Endodermal cell (in vitro differentiated cells): ENCODE results near the gene ODF4. TPM values are rescaled to one million over a fixed set of nuclear protein-coding genes. Genes with fewer than 3 reads are reported as not detected.
A peak's percentile ranks its signal among the peaks of the same experiment; 100 is the strongest.

Experiments
- DNase-seq: peaks from one replicate; pipeline ENCODE4 v3.0.0-alpha.2; 2017
- H3K27ac ChIP-seq: 2 replicates; pipeline ENCODE4 v1.5.1; 2013; ENCODE audit warnings: mild to moderate bottlenecking, low read depth, low read length, moderate library complexity
- H3K27me3 ChIP-seq: 2 replicates; pipeline ENCODE4 v1.6.1; 2013; ENCODE audit warnings: mild to moderate bottlenecking, low read length, moderate library complexity; ENCODE audit not compliant: insufficient read depth, control insufficient read depth, poor library complexity, severe bottlenecking
- H3K36me3 ChIP-seq: 2 replicates; pipeline ENCODE4 v1.7.0; 2013; ENCODE audit warnings: mild to moderate bottlenecking, low read length, moderate library complexity; ENCODE audit not compliant: control insufficient read depth, insufficient read depth
- H3K4me1 ChIP-seq: one replicate; pipeline ENCODE4 v1.7.0; 2013; ENCODE audit warnings: low read length; ENCODE audit not compliant: control insufficient read depth, insufficient read depth
- H3K4me3 ChIP-seq: 2 replicates; pipeline ENCODE4 v1.5.1; 2013; ENCODE audit warnings: mild to moderate bottlenecking, low read length, moderate library complexity
- H3K9ac ChIP-seq: 2 replicates; pipeline ENCODE4 v1.6.1; 2013; ENCODE audit warnings: mild to moderate bottlenecking, low read length, moderate library complexity; ENCODE audit not compliant: poor library complexity, severe bottlenecking; ENCODE audit errors: extremely low read depth
- H3K9me3 ChIP-seq: 2 replicates; pipeline ENCODE4 v1.6.1; 2013; ENCODE audit warnings: mild to moderate bottlenecking, low read length, moderate library complexity; ENCODE audit not compliant: control insufficient read depth
- H3K27ac Mint-ChIP-seq: 2 replicates; pipeline ENCODE4 v1.8.0; 2020; ENCODE audit warnings: mixed read lengths
- H3K27me3 Mint-ChIP-seq: 2 replicates; pipeline ENCODE4 v1.8.0; 2021; ENCODE audit warnings: mild to moderate bottlenecking, mixed read lengths; ENCODE audit not compliant: insufficient read depth
- H3K36me3 Mint-ChIP-seq: 2 replicates; pipeline ENCODE4 v1.8.0; 2020; ENCODE audit warnings: low read depth, mixed read lengths
- H3K4me1 Mint-ChIP-seq: 2 replicates; pipeline ENCODE4 v1.8.0; 2020; ENCODE audit warnings: mixed read lengths
- H3K4me3 Mint-ChIP-seq: 2 replicates; pipeline ENCODE4 v1.8.0; 2020; ENCODE audit warnings: mild to moderate bottlenecking, moderate library complexity, mixed read lengths
- H3K9me3 Mint-ChIP-seq: 2 replicates; pipeline ENCODE4 v1.8.0; 2020; ENCODE audit warnings: mild to moderate bottlenecking, mixed read lengths
- WGBS, 2 experiments: methylation state at CpG; one replicate each; pipeline versions ENCODE4 v1.1.5 to v1.1.7; 2013; ENCODE audit warnings: missing lambda C conversion rate in 2 of 2, mixed read lengths in 1 of 2; ENCODE audit not compliant: insufficient coverage in 1 of 2, insufficient read length in 1 of 2; 5-methylcytosine and 5-hydroxymethylcytosine counted together
- total RNA-seq, 2 donors: library from RNA; stranded (reverse); fragmentation: NEBNext Ultra II Directional in 1 of 2; extraction: Animal tissue kit (Norgen Biotek cat#: 25700) in 1 of 2; gene quantifications; 2 replicates in 1 of 2; 3 replicates in 1 of 2; pipeline ENCODE4 v1.2.1, GENCODE V29; 2021
- TF ChIP-seq, protein P1 (sequence below): fragments of 200-600 bp; sonication (generic); conservative IDR thresholded peaks from 2 replicates; pipeline ENCODE4 v1.5.0; 2021; ENCODE audit warnings: antibody characterized with exemption, mild to moderate bottlenecking

Gene ODF4
- total RNA-seq, 2 donors from 2014 or later = not detected

DNA sequence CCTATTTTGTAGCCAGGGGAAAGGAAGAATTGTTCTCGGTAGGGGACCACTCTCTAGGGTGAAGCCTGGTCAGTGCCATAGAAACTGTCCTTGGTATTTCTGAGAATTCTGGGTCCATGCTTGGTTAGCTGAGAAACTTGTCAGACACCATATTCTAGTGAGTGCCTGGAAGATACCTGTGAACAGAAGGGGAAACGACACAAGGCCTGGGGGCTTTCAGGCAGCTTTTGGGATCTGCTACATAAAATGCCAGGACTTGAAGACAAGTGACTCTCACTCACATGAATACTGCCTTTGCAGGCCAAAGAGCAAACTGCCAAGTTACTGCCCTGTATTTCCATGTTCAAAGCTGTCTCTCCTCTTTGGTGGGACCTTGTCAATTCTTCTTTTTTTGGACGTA, 18.3 kb downstream of the ODF4 start:
- Mint-ChIP-seq H3K4me3 (no peak overlapping the region), H3K4me1 (peaks cover 24% of the 10 kb centered on the region), H3K27ac (peak overlapping the region; percentile 57), H3K9me3 (peaks cover 4% of the 10 kb centered on the region), H3K36me3 (peaks cover 4% of the 10 kb centered on the region), H3K27me3 (no peaks in the 10 kb centered on the region)
- TF ChIP-seq, protein P1, sequence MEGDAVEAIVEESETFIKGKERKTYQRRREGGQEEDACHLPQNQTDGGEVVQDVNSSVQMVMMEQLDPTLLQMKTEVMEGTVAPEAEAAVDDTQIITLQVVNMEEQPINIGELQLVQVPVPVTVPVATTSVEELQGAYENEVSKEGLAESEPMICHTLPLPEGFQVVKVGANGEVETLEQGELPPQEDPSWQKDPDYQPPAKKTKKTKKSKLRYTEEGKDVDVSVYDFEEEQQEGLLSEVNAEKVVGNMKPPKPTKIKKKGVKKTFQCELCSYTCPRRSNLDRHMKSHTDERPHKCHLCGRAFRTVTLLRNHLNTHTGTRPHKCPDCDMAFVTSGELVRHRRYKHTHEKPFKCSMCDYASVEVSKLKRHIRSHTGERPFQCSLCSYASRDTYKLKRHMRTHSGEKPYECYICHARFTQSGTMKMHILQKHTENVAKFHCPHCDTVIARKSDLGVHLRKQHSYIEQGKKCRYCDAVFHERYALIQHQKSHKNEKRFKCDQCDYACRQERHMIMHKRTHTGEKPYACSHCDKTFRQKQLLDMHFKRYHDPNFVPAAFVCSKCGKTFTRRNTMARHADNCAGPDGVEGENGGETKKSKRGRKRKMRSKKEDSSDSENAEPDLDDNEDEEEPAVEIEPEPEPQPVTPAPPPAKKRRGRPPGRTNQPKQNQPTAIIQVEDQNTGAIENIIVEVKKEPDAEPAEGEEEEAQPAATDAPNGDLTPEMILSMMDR = no peak
- no peak overlapping the region for H3K4me3 ChIP-seq
- no peak for DNase-seq
- H3K4me1 ChIP-seq = peaks cover 4% of the 10 kb centered on the region
- H3K9me3 ChIP-seq = peaks cover 4% of the 10 kb centered on the region
- no peak overlapping the region for H3K9ac ChIP-seq
- no peaks in the 10 kb centered on the region for H3K36me3 ChIP-seq
- no peak overlapping the region for H3K27ac ChIP-seq
- H3K27me3 ChIP-seq = no peaks in the 10 kb centered on the region
- 92 to 97% methylated on average over 2 to 3 of the region's 3 CpGs for WGBS, 2 experiments

DNA sequence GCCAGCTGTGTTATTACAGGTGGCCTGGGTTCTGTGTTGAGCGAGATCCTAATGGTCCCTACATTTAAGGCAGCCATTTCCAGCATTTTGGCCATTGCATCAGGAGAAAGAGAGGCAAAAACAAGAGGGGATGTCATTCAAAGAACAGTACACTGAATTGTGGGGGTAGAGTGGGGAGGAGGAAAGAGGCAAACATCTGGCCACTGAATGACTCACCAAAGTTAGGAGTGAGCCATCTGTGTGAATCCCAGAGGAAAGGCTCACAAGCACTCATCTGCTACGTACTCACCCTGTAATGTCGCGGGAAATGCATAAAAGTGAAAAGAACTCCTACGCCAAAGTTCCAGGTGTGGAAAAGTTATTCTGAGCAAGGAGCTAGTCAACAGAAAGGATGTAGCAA, 20.1 kb downstream of the ODF4 start:
- H3K4me1 Mint-ChIP-seq = peaks cover 20% of the 10 kb centered on the region
- peaks cover 4% of the 10 kb centered on the region for H3K9me3 ChIP-seq
- H3K36me3 Mint-ChIP-seq = peaks cover 6% of the 10 kb centered on the region
- no peak for DNase-seq
- TF ChIP-seq, protein P1 = no peak
- H3K27ac Mint-ChIP-seq = peak overlapping the region; percentile 77
- H3K27me3 ChIP-seq = no peaks in the 10 kb centered on the region
- no peak overlapping the region for H3K4me3 ChIP-seq
- WGBS, 2 experiments = 83 to 86% methylated on average over 4 to 5 of the region's 5 CpGs
- H3K9ac ChIP-seq = no peak overlapping the region
- no peaks in the 10 kb centered on the region for H3K36me3 ChIP-seq
- H3K9me3 Mint-ChIP-seq = peaks cover 4% of the 10 kb centered on the region
- H3K27ac ChIP-seq = no peak overlapping the region
- no peak overlapping the region for H3K4me3 Mint-ChIP-seq
- peaks cover 4% of the 10 kb centered on the region for H3K4me1 ChIP-seq
- H3K27me3 Mint-ChIP-seq = no peaks in the 10 kb centered on the region

- H3K9me3 ChIP-seq = peaks cover 4% of the 10 kb centered on the region
- peaks cover 4% of the 10 kb centered on the region for H3K4me1 ChIP-seq
- Mint-ChIP-seq H3K9me3 (peaks cover 4% of the 10 kb centered on the region), H3K27me3 (no peaks in the 10 kb centered on the region), H3K27ac (peak overlapping the region; percentile 69), H3K4me3 (peak overlapping the region; percentile 3), H3K36me3 (peaks cover 6% of the 10 kb centered on the region), H3K4me1 (peaks cover 20% of the 10 kb centered on the region)
- H3K4me3 ChIP-seq = no peak overlapping the region
- 66 to 70% methylated on average over 3 of the region's 3 CpGs for WGBS, 2 experiments
- DNase-seq = no peak
- H3K27ac ChIP-seq = no peak overlapping the region
- TF ChIP-seq, protein P1 = no peak
- H3K27me3 ChIP-seq = no peaks in the 10 kb centered on the region
- H3K36me3 ChIP-seq = no peaks in the 10 kb centered on the region
- no peak overlapping the region for H3K9ac ChIP-seq
Observed at GRCh38 chr17:8360260-8360659, 20.6 kb downstream of the ODF4 start.
